HepG2 (cell line): ENCODE results near the gene KCTD1. TPM values are rescaled to one million over a fixed set of nuclear protein-coding genes. Genes with fewer than 3 reads are reported as not detected.
A peak's percentile ranks its signal among the peaks of the same experiment; 100 is the strongest.

Source experiments
- ATAC-seq: fragments of 200-7000 bp; cut with Tn5 transposase; 3 replicates; pipeline ENCODE4 v1.9.1; 2020; ENCODE audit warnings: mild to moderate bottlenecking, moderate library complexity
- BruUV-seq: library from RNA; stranded (reverse); fragments of 400-500 nt; replicated peaks from 2 replicates; lab custom pipeline; 2021; lab: Mats Ljungman, UMichigan
- CTCF ChIA-PET: fragments of 300-600 bp; formaldehyde crosslinking; extraction: SDS; loops from one replicate; lab custom pipeline; 2021; ENCODE audit warnings: low total read pairs, inconsistent platforms, low intra/inter-chr PET ratio; lab: Yijun Ruan, JAX
- POLR2A ChIA-PET: fragments of 350-600 bp; sonication (Branson Sonifier 250); formaldehyde crosslinking; loops from one replicate; lab custom pipeline; 2020; ENCODE audit warnings: antibody characterized with exemption, inconsistent platforms; lab: Yijun Ruan, JAX
- DNase-seq: peaks from one replicate; pipeline ENCODE4 v3.0.0-alpha.2; 2015; ENCODE audit warnings: low spot score
- FAIRE-seq: peaks from 3 replicates; lab custom pipeline; 2011; peaks lifted over from hg19 to GRCh38; lab: Jason Lieb, UNC
- H2AFZ ChIP-seq: one replicate; pipeline ENCODE4 v1.6.1; 2011; ENCODE audit warnings: low read length, inconsistent platforms
- H3K27ac ChIP-seq: fragments of 300-600 bp; 3 replicates; pipeline ENCODE4 v1.8.0; 2011; ENCODE audit warnings: mixed run types, mild to moderate bottlenecking, mixed read lengths, low read length, inconsistent platforms; ENCODE audit not compliant: insufficient read depth; ENCODE audit errors: extremely low read length
- H3K27me3 ChIP-seq, 2 experiments: fragments of 200-600 bp in 1 of 2; 2 replicates in 1 of 2; 3 replicates in 1 of 2; pipeline versions ENCODE4 v1.6.0 to v1.8.0; 2011; ENCODE audit warnings: low read length in 2 of 2, mild to moderate bottlenecking in 2 of 2, moderate library complexity in 2 of 2, inconsistent platforms in 1 of 2; ENCODE audit not compliant: insufficient read depth in 2 of 2, control insufficient read depth in 1 of 2
- H3K36me3 ChIP-seq, 2 experiments: fragments of 200-600 bp in 1 of 2; replicated peaks in 1 of 2; 2 replicates in 1 of 2; 3 replicates in 1 of 2; pipeline versions ENCODE4 v1.5.1 to v1.8.0; 2011; ENCODE audit warnings: low read length in 2 of 2, inconsistent platforms in 1 of 2; ENCODE audit not compliant: insufficient read depth in 2 of 2, control insufficient read depth in 1 of 2
- H3K4me1 ChIP-seq: 2 replicates; pipeline ENCODE4 v1.5.1; 2012; ENCODE audit warnings: low read length, inconsistent platforms; ENCODE audit not compliant: insufficient read depth
- H3K4me2 ChIP-seq: 2 replicates; pipeline ENCODE4 v1.6.0; 2011; ENCODE audit warnings: low read depth, low read length, inconsistent platforms
- H3K4me3 ChIP-seq, 3 experiments: fragments of 200-600 bp in 1 of 3; sonication (generic), shearing (Covaris generic) in 1 of 3; replicated peaks in 1 of 3; 2 replicates each; pipeline ENCODE4 v1.5.1; 2011 to 2016; ENCODE audit warnings: low read length in 3 of 3, inconsistent platforms in 2 of 3, low read depth in 2 of 3, mild to moderate bottlenecking in 2 of 3, control low read depth in 1 of 3, mixed read lengths in 1 of 3; ENCODE audit not compliant: insufficient read depth in 1 of 3
- H3K79me2 ChIP-seq: one replicate; pipeline ENCODE4 v1.6.1; 2011; ENCODE audit warnings: low read length, inconsistent platforms; ENCODE audit not compliant: insufficient read depth
- H3K9ac ChIP-seq: 2 replicates; pipeline ENCODE4 v1.6.0; 2011; ENCODE audit warnings: mild to moderate bottlenecking, low read depth, low read length, inconsistent platforms; ENCODE audit not compliant: insufficient read depth
- H3K9me3 ChIP-seq: 2 replicates; pipeline ENCODE4 v1.5.1; 2012; ENCODE audit warnings: mild to moderate bottlenecking, low read length
- H4K20me1 ChIP-seq: 2 replicates; pipeline ENCODE4 v1.6.0; 2011; ENCODE audit warnings: inconsistent platforms, mild to moderate bottlenecking, low read length, moderate library complexity; ENCODE audit not compliant: insufficient read depth
- ESRRA ChIP-seq: sonication (generic); formaldehyde crosslinking; IDR thresholded peaks from 2 replicates; pipeline ENCODE4 v1.5.1; 2020; ENCODE audit warnings: mild to moderate bottlenecking, low read depth, missing genetic modification reagents
- NFRKB ChIP-seq: fragments of 450-650 bp; IDR thresholded peaks from 2 replicates; pipeline ENCODE4 v1.6.1; 2017
- WGBS: methylation state at CpG from one replicate; pipeline ENCODE4 v1.1.6; 2017; ENCODE audit warnings: low lambda C conversion rate; 5-methylcytosine and 5-hydroxymethylcytosine counted together
- in situ Hi-C: cut with HindIII; loops from 2 replicates; pipeline ENCODE4 v1.10.0; 2017; ENCODE audit warnings: low pct_unique_long_range_greater_than_20kb; ENCODE audit not compliant: extremely low pct_ligation_motif_present
- intact Hi-C: fragments of 100-400 bp; cut with micrococcal nuclease; formaldehyde crosslinking; loops from one replicate; pipeline ENCODE4 v1.10.0; 2022; ENCODE audit not compliant: unreplicated experiment
- polyA plus RNA-seq, 8 experiments: library from polyadenylated mRNA; depleted of rRNA in 3 of 8; stranded (reverse) in 7 of 8; unstranded in 1 of 8; fragments of >200 nt; fragmentation: Illumina TruSeq in 4 of 8; extraction: Trizol in 4 of 8; gene quantifications; 2 replicates each; pipeline versions ENCODE4 v1.2.1 to v1.2.3, GENCODE V29; 2011 to 2016; ENCODE audit warnings: low read depth in 4 of 8, missing spikeins in 1 of 8, mixed read lengths in 1 of 8; ENCODE audit not compliant: insufficient read depth in 1 of 8
- total RNA-seq, 5 experiments: library from RNA; depleted of rRNA; stranded (reverse); fragments of >200 nt; fragmentation: Illumina TruSeq; extraction: Trizol; gene quantifications; 2 replicates each; pipeline ENCODE4 v1.2.3, GENCODE V29; 2016; ENCODE audit warnings: low read depth in 1 of 5
- TF ChIP-seq, protein P1 (sequence below): sonication (generic); formaldehyde crosslinking; IDR thresholded peaks from 2 replicates; pipeline ENCODE4 v1.4.0; 2020; ENCODE audit warnings: missing genetic modification reagents, borderline replicate concordance
- TF ChIP-seq, protein P2 (sequence below): sonication (generic); formaldehyde crosslinking; IDR thresholded peaks from 2 replicates; pipeline ENCODE4 v1.5.1; 2020; ENCODE audit warnings: mild to moderate bottlenecking, moderate library complexity, missing genetic modification reagents
- TF ChIP-seq, protein P3 (sequence below): sonication (generic); formaldehyde crosslinking; IDR thresholded peaks from 2 replicates; pipeline ENCODE4 v1.4.0; 2020; ENCODE audit warnings: missing genetic modification reagents; ENCODE audit errors: not compliant biosample characterization
- TF ChIP-seq, protein P4 (sequence below): IDR thresholded peaks from 2 replicates; pipeline ENCODE4 v1.6.1; 2016; ENCODE audit warnings: missing compliant biosample characterization, missing genetic modification reagents, borderline replicate concordance

KCTD1 gene
- total and polyA plus RNA-seq, 2 of the 13 experiments (the other 11 are each of a cell fraction or from before 2014, with no cell fraction given) = 2.7 to 6.8 TPM

DNA sequence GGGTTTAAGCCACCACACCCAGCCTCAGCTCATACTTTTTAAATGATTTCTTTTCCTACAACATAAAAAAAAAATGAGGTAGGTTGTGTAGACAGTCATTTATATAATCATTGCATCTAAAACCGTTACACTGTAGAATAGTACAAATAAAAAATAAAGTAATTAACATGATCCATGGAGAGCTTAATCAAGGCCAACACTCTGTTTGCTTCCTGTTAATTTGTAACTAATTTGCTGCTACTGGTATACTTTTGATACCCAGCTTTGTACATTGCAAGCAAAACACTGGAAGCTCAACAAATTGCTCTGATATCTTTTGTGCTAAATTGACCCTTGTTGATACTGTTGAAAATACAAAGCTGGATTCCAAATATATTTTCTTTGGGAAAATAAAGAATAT is 20.2 kb upstream of the KCTD1 start (continued):
- TF ChIP-seq, protein P1, sequence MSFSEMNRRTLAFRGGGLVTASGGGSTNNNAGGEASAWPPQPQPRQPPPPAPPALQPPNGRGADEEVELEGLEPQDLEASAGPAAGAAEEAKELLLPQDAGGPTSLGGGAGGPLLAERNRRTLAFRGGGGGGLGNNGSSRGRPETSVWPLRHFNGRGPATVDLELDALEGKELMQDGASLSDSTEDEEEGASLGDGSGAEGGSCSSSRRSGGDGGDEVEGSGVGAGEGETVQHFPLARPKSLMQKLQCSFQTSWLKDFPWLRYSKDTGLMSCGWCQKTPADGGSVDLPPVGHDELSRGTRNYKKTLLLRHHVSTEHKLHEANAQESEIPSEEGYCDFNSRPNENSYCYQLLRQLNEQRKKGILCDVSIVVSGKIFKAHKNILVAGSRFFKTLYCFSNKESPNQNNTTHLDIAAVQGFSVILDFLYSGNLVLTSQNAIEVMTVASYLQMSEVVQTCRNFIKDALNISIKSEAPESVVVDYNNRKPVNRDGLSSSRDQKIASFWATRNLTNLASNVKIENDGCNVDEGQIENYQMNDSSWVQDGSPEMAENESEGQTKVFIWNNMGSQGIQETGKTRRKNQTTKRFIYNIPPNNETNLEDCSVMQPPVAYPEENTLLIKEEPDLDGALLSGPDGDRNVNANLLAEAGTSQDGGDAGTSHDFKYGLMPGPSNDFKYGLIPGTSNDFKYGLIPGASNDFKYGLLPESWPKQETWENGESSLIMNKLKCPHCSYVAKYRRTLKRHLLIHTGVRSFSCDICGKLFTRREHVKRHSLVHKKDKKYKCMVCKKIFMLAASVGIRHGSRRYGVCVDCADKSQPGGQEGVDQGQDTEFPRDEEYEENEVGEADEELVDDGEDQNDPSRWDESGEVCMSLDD (CRISPR knock-in tag) = no peak

DNA sequence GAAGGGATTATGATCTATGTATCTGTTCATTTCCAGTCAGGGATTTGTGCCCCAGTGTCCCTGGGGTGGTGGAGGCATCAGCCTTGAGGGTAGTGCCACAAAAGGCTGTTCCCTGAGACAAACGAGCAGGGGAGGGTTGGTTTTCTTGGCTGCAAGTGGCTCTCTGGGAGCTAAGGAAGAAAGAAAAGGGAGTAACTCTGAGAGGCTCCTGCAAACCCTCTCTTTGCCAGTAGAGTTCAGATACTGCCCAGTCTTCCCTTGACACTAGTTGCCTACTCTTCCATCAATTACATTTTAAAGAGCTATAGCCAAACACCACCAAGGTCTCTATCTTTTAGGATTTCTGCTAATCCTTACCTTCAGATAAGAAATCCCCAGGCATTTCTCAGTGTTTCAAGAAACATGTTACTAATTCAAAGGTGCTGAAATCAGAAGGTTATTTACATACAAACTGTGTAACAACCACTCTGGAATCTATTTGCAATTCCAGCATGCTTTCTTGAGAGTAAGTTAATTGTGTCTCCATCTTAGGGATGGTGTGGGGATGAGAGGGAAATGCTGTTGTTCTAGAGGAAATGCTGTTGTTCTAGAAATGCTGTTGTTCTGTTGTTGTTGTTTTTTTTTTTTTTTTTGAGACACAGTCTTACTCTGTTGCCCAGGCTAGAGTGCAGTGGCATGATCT is 18.7 kb upstream of the KCTD1 start:
- H3K27me3 ChIP-seq = peaks cover 0 to 4% of the 10 kb centered on the region in 2 experiments; a peak in 2 of 5 replicates
- intact Hi-C loops (no loop called here), in situ Hi-C loops (no loop called here)
- ChIA-PET POLR2A (no interaction called here), CTCF (no interaction called here)
- H3K9ac ChIP-seq = no peak overlapping the region
- no peak overlapping the region for H3K27ac ChIP-seq
- FAIRE-seq = no peak
- H2AFZ ChIP-seq = no peak overlapping the region
- ATAC-seq = peak; percentile 41; the same call in 2 of the 3 replicates
- no peak overlapping the region for H3K4me2 ChIP-seq
- H3K4me3 ChIP-seq = no peak overlapping the region
- no TSS peak for BruUV-seq
- DNase-seq = no peak
- TF ChIP-seq, protein P2, sequence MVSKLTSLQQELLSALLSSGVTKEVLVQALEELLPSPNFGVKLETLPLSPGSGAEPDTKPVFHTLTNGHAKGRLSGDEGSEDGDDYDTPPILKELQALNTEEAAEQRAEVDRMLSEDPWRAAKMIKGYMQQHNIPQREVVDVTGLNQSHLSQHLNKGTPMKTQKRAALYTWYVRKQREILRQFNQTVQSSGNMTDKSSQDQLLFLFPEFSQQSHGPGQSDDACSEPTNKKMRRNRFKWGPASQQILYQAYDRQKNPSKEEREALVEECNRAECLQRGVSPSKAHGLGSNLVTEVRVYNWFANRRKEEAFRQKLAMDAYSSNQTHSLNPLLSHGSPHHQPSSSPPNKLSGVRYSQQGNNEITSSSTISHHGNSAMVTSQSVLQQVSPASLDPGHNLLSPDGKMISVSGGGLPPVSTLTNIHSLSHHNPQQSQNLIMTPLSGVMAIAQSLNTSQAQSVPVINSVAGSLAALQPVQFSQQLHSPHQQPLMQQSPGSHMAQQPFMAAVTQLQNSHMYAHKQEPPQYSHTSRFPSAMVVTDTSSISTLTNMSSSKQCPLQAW (CRISPR knock-in tag) = no peak
- TF ChIP-seq ESRRA (CRISPR knock-in tag) (no peak), NFRKB (no peak)
- TF ChIP-seq, protein P3, sequence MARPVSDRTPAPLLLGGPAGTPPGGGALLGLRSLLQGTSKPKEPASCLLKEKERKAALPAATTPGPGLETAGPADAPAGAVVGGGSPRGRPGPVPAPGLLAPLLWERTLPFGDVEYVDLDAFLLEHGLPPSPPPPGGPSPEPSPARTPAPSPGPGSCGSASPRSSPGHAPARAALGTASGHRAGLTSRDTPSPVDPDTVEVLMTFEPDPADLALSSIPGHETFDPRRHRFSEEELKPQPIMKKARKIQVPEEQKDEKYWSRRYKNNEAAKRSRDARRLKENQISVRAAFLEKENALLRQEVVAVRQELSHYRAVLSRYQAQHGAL (CRISPR knock-in tag) = no peak
- TF ChIP-seq, protein P4, sequence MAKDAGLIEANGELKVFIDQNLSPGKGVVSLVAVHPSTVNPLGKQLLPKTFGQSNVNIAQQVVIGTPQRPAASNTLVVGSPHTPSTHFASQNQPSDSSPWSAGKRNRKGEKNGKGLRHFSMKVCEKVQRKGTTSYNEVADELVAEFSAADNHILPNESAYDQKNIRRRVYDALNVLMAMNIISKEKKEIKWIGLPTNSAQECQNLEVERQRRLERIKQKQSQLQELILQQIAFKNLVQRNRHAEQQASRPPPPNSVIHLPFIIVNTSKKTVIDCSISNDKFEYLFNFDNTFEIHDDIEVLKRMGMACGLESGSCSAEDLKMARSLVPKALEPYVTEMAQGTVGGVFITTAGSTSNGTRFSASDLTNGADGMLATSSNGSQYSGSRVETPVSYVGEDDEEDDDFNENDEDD (CRISPR knock-in tag) = no peak
- H3K9me3 ChIP-seq = no peaks in the 10 kb centered on the region
- H4K20me1 ChIP-seq = no peaks in the 10 kb centered on the region
- no peaks in the 10 kb centered on the region for H3K4me1 ChIP-seq
- H3K79me2 ChIP-seq = no peaks in the 10 kb centered on the region
- no peaks in the 10 kb centered on the region for H3K36me3 ChIP-seq
- WGBS = 0% methylated on average over 1 of the region's 1 CpG
